ENCODE measurements around the gene FOXA3. TPM values are rescaled to one million over a fixed set of nuclear protein-coding genes. Genes with fewer than 3 reads are reported as not detected.

FOXA3 gene
- total and polyA plus RNA-seq, 8 donors: 19.8 to 45.0 (median 25.8) TPM

GRCh38 chr19:45821103-45821521, 43.0 kb upstream of the FOXA3 start:
- Histone ChIP-seq H3K27me3 (no peaks in the 10 kb centered on the region), H3K4me3 (no peak overlapping the region), H3K9me3 (no peaks in the 10 kb centered on the region), H3K27ac (no peak overlapping the region), H3K36me3 (peaks cover 0 to 26% (median 6%) of the 10 kb centered on the region in 3 donors), H3K4me1 (no peaks in the 10 kb centered on the region)
- FAIRE-seq (no peak), DNase-seq (no peak), ATAC-seq (no peak)
- intact Hi-C loops (cut with DNase I): no loop called here
- WGBS, 2 donors: 92 to 94% methylated on average over 8 of the region's 8 CpGs
- TF ChIP-seq CTCF (IDR thresholded peaks at IDR 0.05): no peak

GRCh38 chr19:45821570-45821969, 42.6 kb upstream of the FOXA3 start:
- intact Hi-C loops (cut with DNase I): no loop called here
- no peaks in the 10 kb centered on the region for H3K9me3 ChIP-seq
- WGBS, 2 donors: 80 to 89% methylated on average over 9 to 10 of the region's 10 CpGs
- FAIRE-seq (no peak), DNase-seq (no peak), ATAC-seq (no peak)
- no peak overlapping the region for H3K27ac ChIP-seq
- peaks cover 0 to 31% (median 7%) of the 10 kb centered on the region in 3 donors for H3K36me3 ChIP-seq
- H3K4me1 ChIP-seq: no peaks in the 10 kb centered on the region
- TF ChIP-seq CTCF (IDR thresholded peaks at IDR 0.05): no peak
- H3K27me3 ChIP-seq: no peaks in the 10 kb centered on the region
- H3K4me3 ChIP-seq: no peak overlapping the region

GRCh38 chr19:45822716-45823115, 41.4 kb upstream of the FOXA3 start:
- FAIRE-seq: no peak
- Histone ChIP-seq H3K27me3 (no peaks in the 10 kb centered on the region), H3K9me3 (no peaks in the 10 kb centered on the region), H3K27ac (no peak overlapping the region), H3K36me3 (peaks cover 2 to 41% (median 7%) of the 10 kb centered on the region in 3 donors), H3K4me1 (no peaks in the 10 kb centered on the region), H3K4me3 (no peak overlapping the region)
- no peak for TF ChIP-seq CTCF (IDR thresholded peaks at IDR 0.05)
- WGBS, 2 donors: 95 to 98% methylated on average over 4 to 5 of the region's 5 CpGs
- no peak for DNase-seq
- no peak for ATAC-seq
- intact Hi-C loops (cut with DNase I): no loop called here

GRCh38 chr19:45823182-45823581, 40.9 kb upstream of the FOXA3 start:
- WGBS, 2 donors: 94 to 96% methylated on average over 12 of the region's 12 CpGs
- no peaks in the 10 kb centered on the region for H3K27me3 ChIP-seq
- H3K4me1 ChIP-seq: no peaks in the 10 kb centered on the region
- no peak overlapping the region for H3K4me3 ChIP-seq
- no peaks in the 10 kb centered on the region for H3K9me3 ChIP-seq
- DNase-seq (peak in 1 of 6 donors; percentile 67), ATAC-seq (no peak), FAIRE-seq (no peak)
- intact Hi-C loops (cut with DNase I): no loop called here
- H3K36me3 ChIP-seq: peaks cover 2 to 44% (median 7%) of the 10 kb centered on the region in 3 donors
- H3K27ac ChIP-seq: no peak overlapping the region
- TF ChIP-seq CTCF (IDR thresholded peaks at IDR 0.05): no peak

- WGBS, 2 donors: 32 to 47% methylated on average over 11 to 12 of the region's 12 CpGs
- peak in 3 of 4 donors; percentile 49 to 60 (median 56) for ATAC-seq
- Histone ChIP-seq H3K9me3 (no peaks in the 10 kb centered on the region), H3K27ac (no peak overlapping the region), H3K27me3 (no peaks in the 10 kb centered on the region), H3K4me1 (no peaks in the 10 kb centered on the region), H3K36me3 (peaks cover 2 to 53% (median 7%) of the 10 kb centered on the region in 3 donors), H3K4me3 (no peak overlapping the region)
- no peak for FAIRE-seq
- peak in 1 of 6 donors; percentile 54 for DNase-seq
- TF ChIP-seq CTCF (IDR thresholded peaks at IDR 0.05): no peak
- intact Hi-C loops (cut with DNase I): no loop called here
These were observed 40.1 kb upstream of the FOXA3 start for GRCh38 chr19:45824041-45824471.

All from pancreas (tissue), 10 donors.